HG03159 (cell line): ENCODE data around the gene GDPGP1.

ENCODE experiments used
- ATAC-seq: cut with Tn5 transposase; IDR thresholded peaks from one replicate; pipeline ENCODE4 v1.9.1; 2021; ENCODE audit warnings: mild to moderate bottlenecking, moderate library complexity; ENCODE audit not compliant: unreplicated experiment

The GDPGP1 gene

GRCh38 chr15:90203922-90204321 lies 30.1 kb upstream of the GDPGP1 start:
- ATAC-seq: no peak

- no peak for ATAC-seq
Measured at GRCh38 chr15:90205050-90205848, 28.8 kb upstream of the GDPGP1 start.

- ATAC-seq: no peak
Measured at GRCh38 chr15:90205886-90206285, 28.1 kb upstream of the GDPGP1 start.

- no peak for ATAC-seq
Measured at GRCh38 chr15:90207252-90207651, 26.8 kb upstream of the GDPGP1 start.

- no peak for ATAC-seq
Measured at GRCh38 chr15:90208356-90208755, 25.7 kb upstream of the GDPGP1 start.

- ATAC-seq: no peak
Measured at GRCh38 chr15:90209591-90209990, 24.4 kb upstream of the GDPGP1 start.

- ATAC-seq: no peak
Measured at GRCh38 chr15:90210593-90210992, 23.4 kb upstream of the GDPGP1 start.

GRCh38 chr15:90211009-90211408 lies 23.0 kb upstream of the GDPGP1 start:
- no peak for ATAC-seq

- no peak for ATAC-seq
Measured at GRCh38 chr15:90211440-90212143, 22.4 kb upstream of the GDPGP1 start.

- no peak for ATAC-seq
Measured at GRCh38 chr15:90212221-90213098, 21.5 kb upstream of the GDPGP1 start.

- no peak for ATAC-seq
Measured at GRCh38 chr15:90213122-90213817, 20.7 kb upstream of the GDPGP1 start.

GRCh38 chr15:90213818-90214204 lies 20.2 kb upstream of the GDPGP1 start:
- ATAC-seq: no peak

- ATAC-seq: no peak
Measured at GRCh38 chr15:90214553-90215196, 19.3 kb upstream of the GDPGP1 start.

GRCh38 chr15:90217671-90218394 lies 16.2 kb upstream of the GDPGP1 start:
- ATAC-seq: no peak

- no peak for ATAC-seq
Measured at GRCh38 chr15:90219421-90220141, 14.4 kb upstream of the GDPGP1 start.

- ATAC-seq: no peak
Measured at GRCh38 chr15:90221246-90221900, 12.6 kb upstream of the GDPGP1 start.

GRCh38 chr15:90222547-90222946 lies 11.5 kb upstream of the GDPGP1 start:
- ATAC-seq: no peak

GRCh38 chr15:90223441-90224165 lies 10.4 kb upstream of the GDPGP1 start:
- no peak for ATAC-seq
